Mesenteric fat pad (tissue), 1 donor: ENCODE results near the gene UBE2E3. TPM values are rescaled to one million over a fixed set of nuclear protein-coding genes. Genes with fewer than 3 reads are reported as not detected.
"Not testable (repeated sequence)": the region's sequence is repeated elsewhere in the genome, so short reads cannot be mapped to it uniquely, and the experiment has no call there.

ENCODE experiments used
- DNase-seq: peaks from one replicate; pipeline ENCODE4 v3.0.0-alpha.2; 2020; ENCODE audit warnings: low spot score
- long read RNA-seq: library from polyadenylated mRNA; unstranded; transcript quantifications from one replicate; pipeline ENCODE4 v2.0.0, GENCODE V29; 2020
- total RNA-seq: library from RNA; stranded (reverse); fragmentation: NEBNext Ultra II Directional; extraction: Animal tissue kit (Norgen Biotek cat#: 25700); gene quantifications from one replicate; pipeline ENCODE4 v1.2.1, GENCODE V29; 2021
- donor health status: DM: yes; HTN: yes; CAD: no.

UBE2E3 gene
- 60.4 TPM for total RNA-seq
- long read RNA-seq, transcript UBE2E3-202 (6 exons, 1,570 nt): major isoform, 71 of 110 reads
- long read RNA-seq, partial matches to known transcripts: 33 of 110 reads
- long read RNA-seq, other reads (novel, unspliced or antisense): 6 of 110 reads

- peak; percentile 92 for DNase-seq
Observed at GRCh38 chr2:180980106-180980942, at the start of gene UBE2E3. UBE2E3 (plus strand) TSS chr2:180980605; CDS start chr2:180982043, 1,438 bp downstream.

- no peak for DNase-seq
Observed at GRCh38 chr2:180931841-180932240, 48.6 kb upstream of the UBE2E3 start.

GRCh38 chr2:180933332-180933731 lies 47.1 kb upstream of the UBE2E3 start:
- no peak for DNase-seq

GRCh38 chr2:180934911-180935310 lies 45.5 kb upstream of the UBE2E3 start:
- DNase-seq: no peak

GRCh38 chr2:180937480-180937879 lies 42.9 kb upstream of the UBE2E3 start:
- DNase-seq: not testable (repeated sequence)

- no peak for DNase-seq
Observed at GRCh38 chr2:180938451-180938850, 42.0 kb upstream of the UBE2E3 start.

- DNase-seq: no peak
Observed at GRCh38 chr2:180943275-180943674, 37.1 kb upstream of the UBE2E3 start.

GRCh38 chr2:180944372-180944771 lies 36.0 kb upstream of the UBE2E3 start:
- no peak for DNase-seq

- no peak for DNase-seq
Observed at GRCh38 chr2:180947208-180947689, 33.2 kb upstream of the UBE2E3 start.

- no peak for DNase-seq
Observed at GRCh38 chr2:180949896-180950295, 30.5 kb upstream of the UBE2E3 start.

- DNase-seq: no peak
Observed at GRCh38 chr2:180952082-180952481, 28.3 kb upstream of the UBE2E3 start.

GRCh38 chr2:180952731-180953336 lies 27.6 kb upstream of the UBE2E3 start:
- no peak for DNase-seq

- no peak for DNase-seq
Observed at GRCh38 chr2:180953550-180953949, 26.9 kb upstream of the UBE2E3 start.

GRCh38 chr2:180955101-180955500 lies 25.3 kb upstream of the UBE2E3 start:
- DNase-seq: no peak

- DNase-seq: no peak
Observed at GRCh38 chr2:180959787-180960186, 20.6 kb upstream of the UBE2E3 start.

GRCh38 chr2:180960982-180961381 lies 19.4 kb upstream of the UBE2E3 start:
- DNase-seq: no peak

GRCh38 chr2:180962727-180963314 lies 17.6 kb upstream of the UBE2E3 start:
- no peak for DNase-seq

GRCh38 chr2:180966378-180966777 lies 14.0 kb upstream of the UBE2E3 start:
- no peak for DNase-seq

- DNase-seq: no peak
Observed at GRCh38 chr2:180969124-180969523, 11.3 kb upstream of the UBE2E3 start.

GRCh38 chr2:180970016-180970415 lies 10.4 kb upstream of the UBE2E3 start:
- no peak for DNase-seq

GRCh38 chr2:180971811-180972210 lies 8.6 kb upstream of the UBE2E3 start:
- DNase-seq: no peak

GRCh38 chr2:180975585-180975984 lies 4.8 kb upstream of the UBE2E3 start:
- DNase-seq: no peak
